H9 (cell line): ENCODE measurements around the gene BPIFB3. TPM values are rescaled to one million over a fixed set of nuclear protein-coding genes. Genes with fewer than 3 reads are reported as not detected.

Experiments used
- DNase-seq: peaks from one replicate; pipeline ENCODE4 v3.0.0-alpha.2; 2017
- H2AFZ ChIP-seq: one replicate; pipeline ENCODE4 v1.6.1; 2013; ENCODE audit warnings: mild to moderate bottlenecking, low read length, control low read depth, moderate library complexity
- H2AK5ac ChIP-seq: 2 replicates; pipeline ENCODE4 v1.6.1; 2013; ENCODE audit warnings: low read length, control low read depth, mixed read lengths; ENCODE audit not compliant: insufficient read length
- H2BK120ac ChIP-seq: one replicate; pipeline ENCODE4 v1.6.1; 2013; ENCODE audit warnings: low read depth, mild to moderate bottlenecking, low read length, control low read depth, inconsistent platforms; ENCODE audit not compliant: poor library complexity, severe bottlenecking
- H2BK12ac ChIP-seq: 2 replicates; pipeline ENCODE4 v1.6.1; 2013; ENCODE audit warnings: low read length, control low read depth, mixed read lengths, low read depth; ENCODE audit not compliant: insufficient read length
- H2BK15ac ChIP-seq: 2 replicates; pipeline ENCODE4 v1.6.1; 2013; ENCODE audit warnings: low read depth, low read length, control low read depth
- H2BK20ac ChIP-seq: one replicate; pipeline ENCODE4 v1.6.1; 2013; ENCODE audit warnings: low read depth, mild to moderate bottlenecking, low read length, control low read depth, inconsistent platforms; ENCODE audit not compliant: poor library complexity, severe bottlenecking
- H2BK5ac ChIP-seq: 2 replicates; pipeline ENCODE4 v1.6.1; 2013; ENCODE audit warnings: low read length, control low read depth, mixed read lengths; ENCODE audit not compliant: insufficient read length
- H3K14ac ChIP-seq: 2 replicates; pipeline ENCODE4 v1.6.1; 2013; ENCODE audit warnings: low read length, control low read depth; ENCODE audit not compliant: insufficient read depth
- H3K18ac ChIP-seq: 2 replicates; pipeline ENCODE4 v1.6.1; 2013; ENCODE audit warnings: low read depth, mild to moderate bottlenecking, mixed read lengths, low read length, control low read depth; ENCODE audit not compliant: insufficient read length
- H3K23ac ChIP-seq: 2 replicates; pipeline ENCODE4 v1.6.1; 2013; ENCODE audit warnings: low read length, control low read depth, mixed read lengths, low read depth; ENCODE audit not compliant: insufficient read length
- H3K23me2 ChIP-seq: 2 replicates; pipeline ENCODE4 v1.6.1; 2013; ENCODE audit warnings: low read depth, mild to moderate bottlenecking, mixed read lengths, low read length, control low read depth; ENCODE audit not compliant: insufficient read length, poor library complexity, severe bottlenecking
- H3K27ac ChIP-seq: 2 replicates; pipeline ENCODE4 v1.5.1; 2013; ENCODE audit warnings: low read length, control low read depth, mixed read lengths, low read depth; ENCODE audit not compliant: insufficient read length
- H3K27me3 ChIP-seq: 2 replicates; pipeline ENCODE4 v1.6.1; 2013; ENCODE audit warnings: low read length, control low read depth, inconsistent platforms; ENCODE audit not compliant: insufficient read depth
- H3K4ac ChIP-seq: 2 replicates; pipeline ENCODE4 v1.6.1; 2013; ENCODE audit warnings: low read depth, mild to moderate bottlenecking, control low read depth, inconsistent platforms, low read length, moderate library complexity
- H3K4me1 ChIP-seq: 2 replicates; pipeline ENCODE4 v1.6.1; 2013; ENCODE audit warnings: low read length, control low read depth, inconsistent platforms; ENCODE audit not compliant: insufficient read depth
- H3K4me2 ChIP-seq: 2 replicates; pipeline ENCODE4 v1.6.1; 2013; ENCODE audit warnings: low read length, control low read depth, mixed read lengths; ENCODE audit not compliant: insufficient read length, insufficient read depth
- H3K56ac ChIP-seq: 2 replicates; pipeline ENCODE4 v1.6.1; 2013; ENCODE audit warnings: low read depth, mild to moderate bottlenecking, mixed read lengths, low read length, control low read depth; ENCODE audit not compliant: insufficient read length
- H3K79me1 ChIP-seq: 2 replicates; pipeline ENCODE4 v1.6.1; 2013; ENCODE audit warnings: low read depth, mild to moderate bottlenecking, moderate library complexity, low read length, control low read depth, inconsistent platforms; ENCODE audit not compliant: insufficient read depth, poor library complexity, severe bottlenecking
- H3K79me2 ChIP-seq: 2 replicates; pipeline ENCODE4 v1.6.1; 2013; ENCODE audit warnings: low read length, control low read depth, inconsistent platforms; ENCODE audit not compliant: insufficient read depth
- H3K9ac ChIP-seq: 2 replicates; pipeline ENCODE4 v1.6.1; 2013; ENCODE audit warnings: low read length, control low read depth, mixed read lengths; ENCODE audit not compliant: insufficient read length; ENCODE audit errors: extremely low read depth
- H3K9me3 ChIP-seq: one replicate; pipeline ENCODE4 v1.6.1; 2013; ENCODE audit warnings: low read depth, low read length, inconsistent platforms; ENCODE audit not compliant: control insufficient read depth
- H3T11ph ChIP-seq: one replicate; pipeline ENCODE4 v1.6.1; 2013; ENCODE audit warnings: mild to moderate bottlenecking, low read length, control low read depth, inconsistent platforms
- H4K20me1 ChIP-seq: one replicate; pipeline ENCODE4 v1.6.1; 2013; ENCODE audit not compliant: control insufficient read depth, insufficient read length, insufficient read depth
- H4K5ac ChIP-seq: 2 replicates; pipeline ENCODE4 v1.6.1; 2013; ENCODE audit warnings: low read depth, mild to moderate bottlenecking, mixed read lengths, low read length, control low read depth; ENCODE audit not compliant: insufficient read length
- H4K8ac ChIP-seq: replicated peaks from 2 replicates; pipeline ENCODE4 v1.6.1; 2013; ENCODE audit warnings: low read length, control low read depth, mixed read lengths, low read depth; ENCODE audit not compliant: insufficient read length
- H4K91ac ChIP-seq: 2 replicates; pipeline ENCODE4 v1.6.1; 2013; ENCODE audit warnings: low read depth, mild to moderate bottlenecking, moderate library complexity, mixed read lengths, low read length, control low read depth; ENCODE audit not compliant: insufficient read length
- H3K27ac Mint-ChIP-seq, 3 experiments: 2 replicates in 2 of 3; 3 replicates in 1 of 3; pipeline ENCODE4 v1.8.0; 2020 to 2021; ENCODE audit warnings: mixed read lengths in 3 of 3, mild to moderate bottlenecking in 1 of 3, moderate library complexity in 1 of 3
- H3K27me3 Mint-ChIP-seq: 2 replicates; pipeline ENCODE4 v1.8.0; 2021; ENCODE audit warnings: low read depth, mild to moderate bottlenecking, moderate library complexity, mixed read lengths
- H3K36me3 Mint-ChIP-seq, 3 experiments: 2 replicates in 2 of 3; 3 replicates in 1 of 3; pipeline ENCODE4 v1.8.0; 2020 to 2021; ENCODE audit warnings: low read depth in 3 of 3, mixed read lengths in 3 of 3; ENCODE audit not compliant: insufficient read depth in 1 of 3
- H3K4me1 Mint-ChIP-seq, 2 experiments: 2 replicates each; pipeline ENCODE4 v1.8.0; 2020; ENCODE audit warnings: mixed read lengths in 2 of 2
- H3K4me3 Mint-ChIP-seq, 2 experiments: 2 replicates in 1 of 2; 3 replicates in 1 of 2; pipeline ENCODE4 v1.8.0; 2020 to 2021; ENCODE audit warnings: mild to moderate bottlenecking in 2 of 2, mixed read lengths in 2 of 2, moderate library complexity in 1 of 2
- H3K9me3 Mint-ChIP-seq, 2 experiments: 2 replicates in 1 of 2; 3 replicates in 1 of 2; pipeline ENCODE4 v1.8.0; 2020; ENCODE audit warnings: mild to moderate bottlenecking in 2 of 2, mixed read lengths in 2 of 2, moderate library complexity in 1 of 2
- CTCF ChIP-seq: fragments of 200-600 bp; sonication (generic); conservative IDR thresholded peaks from 3 replicates; pipeline ENCODE4 v1.8.0; 2021; ENCODE audit warnings: antibody characterized with exemption, mild to moderate bottlenecking
- WGBS: extraction: QIAGEN DNeasy Blood & Tissue Kit; methylation state at CpG from one replicate; pipeline ENCODE4 v1.1.7; 2013; ENCODE audit warnings: missing lambda C conversion rate, low lambda C conversion rate, mixed read lengths; ENCODE audit not compliant: insufficient read length; ENCODE audit errors: extremely low coverage; 5-methylcytosine and 5-hydroxymethylcytosine counted together
- total RNA-seq: library from RNA; stranded (reverse); gene quantifications from 2 replicates; pipeline ENCODE4 v1.2.1, GENCODE V29; 2021

Gene BPIFB3
- total RNA-seq, 1 experiment from 2014 or later, result not detected

GRCh38 chr20:33051333-33051732, 2.4 kb upstream of the BPIFB3 start:
- Histone ChIP-seq H3K23ac (no peak overlapping the region), H3K4me1 (no peaks in the 10 kb centered on the region), H3K79me2 (no peaks in the 10 kb centered on the region), H3T11ph (no peak overlapping the region), H3K27me3 (no peaks in the 10 kb centered on the region), H2BK15ac (no peak overlapping the region), H2AK5ac (no peak overlapping the region), H3K18ac (no peak overlapping the region), H4K8ac (no peak overlapping the region), H3K9me3 (no peaks in the 10 kb centered on the region), H2AFZ (no peak overlapping the region), H4K91ac (no peak overlapping the region), H2BK12ac (no peak overlapping the region), H3K27ac (no peak overlapping the region), H4K5ac (no peak overlapping the region), H3K56ac (no peak overlapping the region), H3K14ac (no peak overlapping the region), H3K4me2 (no peak overlapping the region), H2BK20ac (no peak overlapping the region), H3K23me2 (no peaks in the 10 kb centered on the region), H3K79me1 (no peaks in the 10 kb centered on the region), H4K20me1 (no peaks in the 10 kb centered on the region), H2BK120ac (no peak overlapping the region), H2BK5ac (no peak overlapping the region), H3K4ac (no peak overlapping the region), H3K9ac (no peak overlapping the region)
- TF ChIP-seq CTCF, result no peak
- no CpG with 5 or more reads among the region's 4 CpGs for WGBS
- H3K4me1 Mint-ChIP-seq, result peaks cover 8% of the 10 kb centered on the region in 2 experiments
- DNase-seq, result no peak
- no peak overlapping the region for H3K4me3 Mint-ChIP-seq
- H3K9me3 Mint-ChIP-seq, result peaks cover 4% of the 10 kb centered on the region in 2 experiments; a peak in 4 of 5 replicates
- H3K36me3 Mint-ChIP-seq, result 0 out of 7 replicates have a peak, but pooled peaks cover 0 to under 1% (median 0%) of the 10 kb centered on the region in 3 experiments
- peaks cover 2% of the 10 kb centered on the region; the same call in 1 of the 2 replicates for H3K27me3 Mint-ChIP-seq
- no peak overlapping the region for H3K27ac Mint-ChIP-seq
